GM21529 (cell line): ENCODE data around the gene REG3G.
A peak's percentile ranks its signal among the peaks of the same experiment; 100 is the strongest.

Experiments
- ATAC-seq: cut with Tn5 transposase; IDR thresholded peaks from one replicate; pipeline ENCODE4 v1.9.1; 2021; ENCODE audit not compliant: unreplicated experiment

Gene REG3G

DNA sequence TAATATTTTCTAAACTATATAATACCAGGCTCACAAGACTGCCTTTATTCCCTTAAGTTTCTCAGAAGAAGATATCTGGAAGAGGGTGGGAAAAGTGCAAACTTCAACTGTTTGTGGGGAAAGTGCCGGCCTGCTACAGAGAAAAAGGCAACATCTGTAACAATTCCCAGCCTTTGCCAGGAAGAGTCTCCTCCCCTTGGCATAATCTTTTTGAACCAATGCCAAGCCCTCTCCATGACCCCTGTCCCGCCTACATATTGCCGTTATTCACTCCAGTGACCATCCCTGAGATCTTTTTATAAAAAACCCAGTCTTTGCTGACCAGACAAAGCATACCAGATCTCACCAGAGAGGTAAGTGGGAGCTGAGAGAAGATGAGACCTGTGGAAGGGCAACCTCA is at the start of gene REG3G:
REG3G (plus strand) TSS at position 282 of the 400 bp plus-strand sequence. CDS start 392 bp downstream, outside the sequence.
- ATAC-seq, result no peak

DNA sequence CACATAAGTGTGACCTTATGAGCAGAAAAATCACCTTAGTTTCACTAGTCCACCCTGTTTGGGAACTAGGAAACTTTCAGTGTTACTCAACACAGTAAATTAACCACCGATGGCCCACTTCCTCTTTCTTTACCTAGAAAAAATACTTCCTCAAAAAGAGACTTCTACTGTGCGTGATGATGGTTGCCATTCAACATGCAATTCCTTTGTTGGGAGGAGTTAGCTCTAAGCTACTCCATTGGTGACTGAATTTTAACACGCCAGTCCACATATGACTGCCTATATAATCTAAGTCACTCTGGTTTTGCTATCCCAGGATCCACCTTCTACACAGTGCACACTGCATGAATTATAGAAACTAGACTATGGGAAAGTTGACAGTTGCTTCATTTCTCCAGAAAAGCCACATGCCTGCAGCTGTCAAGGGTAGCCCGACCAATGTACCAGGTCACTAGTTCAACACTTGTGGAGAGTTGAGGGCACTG is 47.8 kb upstream of the REG3G start:
- ATAC-seq, result peak; percentile 98

DNA sequence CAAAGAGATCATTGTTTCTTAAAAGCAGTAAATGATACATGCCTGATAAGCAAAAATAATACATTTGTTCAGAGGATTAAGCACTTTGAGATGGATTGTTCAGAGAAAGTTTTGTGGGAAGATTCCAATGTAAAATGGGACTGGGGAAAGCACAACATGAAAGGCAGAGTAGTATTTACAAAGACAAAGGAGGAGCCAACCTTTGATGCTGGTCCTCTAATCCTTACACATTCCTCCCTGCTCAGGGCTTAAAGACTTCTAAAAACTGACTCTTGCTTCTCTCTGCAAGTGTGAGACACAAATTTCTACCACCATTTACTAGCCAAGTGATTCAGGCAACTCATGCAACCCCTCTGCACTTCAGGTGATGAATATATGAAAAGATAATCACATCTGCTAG is 47.2 kb upstream of the REG3G start:
- no peak for ATAC-seq

DNA sequence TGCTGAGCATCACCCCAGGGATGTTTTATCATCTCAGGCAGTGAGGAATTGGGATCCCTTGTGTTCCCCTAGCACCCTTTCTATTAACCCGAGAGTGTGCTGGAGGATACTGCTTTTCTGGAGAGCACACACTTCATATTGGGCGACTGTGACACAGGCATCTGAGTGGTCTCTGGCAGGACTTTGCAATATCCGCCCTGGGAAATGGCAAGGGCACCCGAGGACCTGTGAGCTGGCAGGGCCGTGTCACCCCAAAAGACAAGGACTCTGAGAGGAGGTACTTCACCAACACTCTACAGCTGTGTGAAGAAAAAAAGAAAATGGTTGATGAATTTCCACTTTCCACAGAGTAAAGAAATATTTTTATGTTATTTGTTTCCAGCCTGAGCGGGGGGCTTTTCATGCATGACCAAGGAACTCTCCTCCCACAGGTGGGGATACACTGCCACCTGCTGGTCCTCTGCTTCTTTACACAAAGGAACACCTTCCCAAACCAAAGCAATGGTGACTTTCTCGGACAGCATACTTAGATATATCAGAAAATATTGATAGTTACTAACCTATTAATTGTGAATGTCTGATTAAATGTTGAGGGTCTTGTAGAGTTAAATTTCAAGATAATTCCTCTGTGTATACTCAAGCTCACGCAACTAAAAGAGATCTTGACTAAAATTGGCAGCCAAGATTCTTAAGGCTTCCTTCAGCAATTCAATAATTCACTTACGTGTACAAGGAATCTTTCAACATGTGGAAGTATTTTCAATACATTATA is 45.9 kb upstream of the REG3G start:
- peak; percentile 40 for ATAC-seq

DNA sequence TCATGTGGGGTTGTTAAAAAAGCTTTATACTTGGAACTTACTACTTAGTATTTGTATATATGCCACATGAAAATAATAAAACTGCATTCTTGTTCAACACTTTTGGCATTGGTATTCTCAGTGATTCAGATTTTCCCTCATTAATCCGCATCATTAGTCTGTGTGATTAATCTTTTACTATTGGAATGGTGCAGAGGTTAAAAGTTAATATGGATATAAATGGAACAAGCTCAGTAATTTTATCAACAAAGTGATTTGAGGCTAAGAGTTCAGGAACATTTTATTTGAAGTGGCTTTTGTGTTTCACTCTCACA is 45.4 kb upstream of the REG3G start:
- ATAC-seq, result no peak

DNA sequence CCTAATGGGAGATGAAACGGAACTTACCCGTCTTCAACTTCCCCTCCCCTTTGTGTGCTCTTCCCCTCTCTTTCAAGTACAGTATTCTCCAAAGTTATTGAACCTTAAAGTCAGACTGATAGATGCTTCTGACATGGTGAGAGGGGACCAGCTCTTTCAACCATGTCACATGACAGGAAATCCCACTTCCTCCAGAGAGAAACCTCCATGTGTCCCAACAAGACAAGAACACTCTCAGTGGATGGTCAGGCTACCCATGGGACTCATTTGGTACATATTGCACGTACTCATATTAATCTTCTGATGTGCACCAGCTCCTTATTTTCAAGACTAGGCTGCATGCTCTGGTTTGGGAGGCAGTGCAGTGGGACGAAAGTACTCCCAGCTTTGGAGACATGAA is 44.6 kb upstream of the REG3G start:
- ATAC-seq, result no peak

DNA sequence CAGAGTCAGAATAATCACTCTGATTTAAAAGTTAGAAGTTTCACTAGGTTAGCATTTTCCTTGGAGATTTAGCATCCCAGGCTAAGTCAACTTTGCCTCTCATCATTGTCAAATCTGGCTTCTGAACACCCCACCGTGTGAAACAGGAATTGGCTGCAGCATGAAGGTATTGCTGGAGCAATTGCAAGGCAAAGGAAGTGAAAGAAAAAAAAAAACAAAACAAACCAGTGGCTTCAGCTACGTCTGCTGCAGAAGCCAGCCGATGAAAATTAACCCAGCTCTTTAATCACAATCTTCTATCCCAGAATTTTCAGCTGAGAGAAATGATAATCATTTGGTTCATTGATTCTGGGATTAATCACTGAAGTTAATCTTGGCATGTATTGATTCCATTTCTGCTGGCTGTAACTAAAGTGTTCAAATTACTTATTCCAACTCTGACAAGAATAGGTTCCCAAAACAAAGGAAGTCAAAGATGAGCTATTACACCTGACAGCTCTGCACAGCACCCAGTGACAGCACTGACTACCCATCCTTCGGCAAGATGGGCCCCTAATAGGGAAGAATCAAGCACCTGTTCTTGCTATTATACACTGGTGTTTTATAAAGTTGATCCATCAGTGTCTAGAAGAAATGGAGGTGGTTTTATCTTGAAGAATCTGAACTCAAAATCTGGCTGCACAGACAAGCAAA is 42.7 kb upstream of the REG3G start:
- no peak for ATAC-seq

DNA sequence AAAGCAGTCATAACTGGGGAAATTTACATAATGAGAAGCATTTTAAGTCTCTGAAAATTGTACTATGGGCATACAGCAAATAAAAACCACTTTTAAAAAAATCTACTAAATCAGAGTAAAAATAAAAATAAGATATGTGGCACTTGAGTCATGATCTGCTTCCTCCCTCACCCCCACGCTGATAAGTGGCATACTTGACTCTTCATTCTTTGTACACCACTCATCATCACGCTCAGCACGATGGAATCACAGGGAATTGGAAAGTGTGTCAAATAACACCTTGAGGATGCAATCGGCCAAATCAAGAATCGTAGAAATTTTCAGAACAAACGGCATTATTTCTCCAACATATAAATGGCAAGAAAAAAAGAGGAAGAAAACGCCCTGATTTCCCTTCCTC is 41.1 kb upstream of the REG3G start:
- no peak for ATAC-seq

DNA sequence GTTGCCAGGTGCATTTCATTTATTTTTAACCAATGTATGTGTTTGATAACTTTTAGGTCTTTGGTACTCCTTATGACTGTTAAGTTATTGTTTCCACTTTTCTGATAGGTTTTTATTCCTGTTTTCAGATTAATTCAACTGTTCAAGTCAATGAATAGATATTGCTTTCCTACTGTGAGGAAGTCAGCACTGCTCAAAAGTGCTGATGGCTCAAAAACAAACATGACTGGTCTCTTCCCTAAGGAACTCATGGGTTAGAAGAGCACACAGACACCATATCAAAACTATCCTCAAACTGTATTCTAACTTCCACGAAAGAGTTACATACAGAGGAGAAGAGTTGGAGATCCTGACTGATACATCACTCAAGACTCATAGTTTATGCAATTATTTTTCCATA is 39.9 kb upstream of the REG3G start:
- no peak for ATAC-seq

DNA sequence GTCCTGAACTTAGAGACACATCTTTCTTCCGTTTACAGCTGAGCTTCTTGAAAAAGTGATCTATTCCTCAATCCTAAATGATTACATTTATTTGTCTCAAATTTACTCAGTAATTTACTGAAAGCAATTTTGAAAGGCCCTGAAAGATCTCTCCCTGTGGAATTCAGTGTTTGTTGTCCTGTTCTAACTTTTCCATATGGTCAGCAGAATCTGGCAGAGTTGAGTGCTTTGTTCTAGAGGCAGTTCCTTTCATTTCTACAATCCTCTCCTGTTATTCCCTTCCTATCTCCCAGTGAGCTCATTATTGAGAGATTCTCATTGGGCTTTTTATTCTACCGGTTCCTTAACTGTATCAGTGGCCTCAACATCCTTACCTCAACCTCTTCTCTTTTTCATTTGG is 36.5 kb upstream of the REG3G start:
- ATAC-seq, result no peak

DNA sequence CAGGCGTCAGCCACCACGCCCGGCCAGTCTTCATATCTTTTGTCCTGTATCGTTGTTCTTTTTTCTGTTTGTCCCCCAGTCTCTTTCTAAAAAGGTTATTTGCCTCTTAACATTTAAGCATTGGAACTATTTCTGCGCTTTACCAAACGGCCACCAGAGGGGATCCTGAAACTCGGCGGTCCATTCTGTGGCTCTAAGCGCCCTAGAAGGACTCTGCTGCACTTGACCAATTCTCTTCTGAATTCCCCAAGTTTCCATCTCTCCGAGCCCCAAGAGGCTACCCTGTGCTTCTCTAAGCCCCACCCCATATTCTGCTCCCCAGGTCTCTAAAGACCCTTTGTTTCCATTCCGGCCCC is 33.1 kb upstream of the REG3G start:
- ATAC-seq, result no peak

DNA sequence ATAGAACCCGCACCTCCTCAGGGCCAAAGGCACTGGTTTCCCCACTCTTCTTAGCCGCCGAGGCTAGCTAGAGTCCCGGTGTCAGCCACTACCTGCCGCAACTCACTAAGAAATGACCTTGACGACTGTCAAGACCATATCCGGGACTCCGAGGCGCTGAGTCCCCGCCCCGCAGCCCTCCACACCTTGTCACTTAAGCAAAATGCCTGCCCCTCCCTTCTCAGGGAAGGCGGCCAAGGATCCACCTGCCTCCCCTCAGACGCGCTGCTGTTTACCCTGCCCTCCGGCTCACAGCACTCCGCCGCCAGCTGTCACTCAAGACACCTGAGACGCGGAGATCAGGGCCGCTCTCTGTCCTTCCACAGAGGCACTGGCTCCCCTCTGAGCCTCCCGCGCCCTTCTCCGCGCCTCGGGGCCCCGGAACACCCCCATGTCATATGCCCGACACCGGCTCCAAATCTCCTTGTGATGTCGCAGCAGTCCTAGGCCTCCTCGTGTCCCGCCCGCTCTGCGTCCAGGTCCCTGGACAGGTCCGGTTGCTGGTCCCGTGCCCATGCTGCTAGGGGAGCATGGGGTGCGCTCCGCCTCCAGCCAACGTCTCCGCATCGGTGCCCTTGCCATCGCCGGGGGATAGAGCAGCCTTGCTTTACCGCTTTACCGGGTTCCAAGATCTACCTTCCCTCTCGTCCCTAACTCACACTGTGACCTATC is 32.5 kb upstream of the REG3G start:
- ATAC-seq, result no peak

DNA sequence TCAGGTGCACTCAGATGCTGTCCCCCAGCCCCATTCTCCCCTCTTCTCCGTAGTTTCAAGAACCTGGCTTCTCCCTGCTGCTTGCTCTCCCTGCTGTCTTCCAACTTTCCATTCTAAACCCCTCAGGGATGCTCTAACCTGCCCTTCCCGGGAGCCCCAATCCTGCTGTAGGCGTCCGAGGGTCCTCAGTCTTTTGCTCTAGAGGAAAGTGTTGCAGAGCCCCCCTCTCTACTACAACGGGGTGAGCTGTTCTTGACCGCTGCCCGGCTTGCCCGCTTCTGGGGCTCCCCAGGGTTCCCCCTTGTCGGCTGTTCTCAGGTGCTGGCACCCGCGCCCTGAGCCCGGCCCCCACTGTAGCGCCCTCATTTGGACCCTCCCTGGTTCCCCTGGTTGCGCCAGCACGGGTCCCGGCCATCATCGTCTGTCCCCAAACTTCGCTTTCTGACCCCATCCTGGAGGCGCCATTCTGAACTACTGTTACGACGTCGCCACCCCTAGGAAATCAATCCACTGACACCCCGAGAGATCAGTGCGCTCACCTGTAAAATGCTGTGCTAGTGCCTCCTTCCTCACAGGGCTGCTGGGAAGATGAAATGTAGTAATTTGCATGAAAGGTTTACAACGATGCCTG is 31.9 kb upstream of the REG3G start:
- no peak for ATAC-seq

DNA sequence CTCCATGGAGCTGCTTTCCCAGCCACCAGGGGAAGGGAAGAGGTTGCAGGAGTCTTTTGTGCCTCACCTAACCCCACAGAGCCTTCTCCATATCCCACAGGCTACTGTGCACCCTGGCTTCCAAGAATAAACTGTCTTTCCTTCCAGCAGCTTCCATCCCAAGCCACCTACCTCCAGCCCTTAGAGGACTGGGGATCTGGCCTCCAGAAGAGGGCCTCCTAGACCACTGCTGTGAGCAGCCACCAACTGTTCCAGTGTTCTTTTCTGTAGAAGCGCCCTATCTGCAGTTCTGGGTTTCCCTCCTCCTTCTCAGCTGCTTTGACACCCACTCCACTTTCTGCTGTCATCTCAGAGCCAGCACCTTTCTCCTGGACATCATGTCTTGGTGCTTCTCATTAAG is 30.7 kb upstream of the REG3G start:
- ATAC-seq, result no peak

DNA sequence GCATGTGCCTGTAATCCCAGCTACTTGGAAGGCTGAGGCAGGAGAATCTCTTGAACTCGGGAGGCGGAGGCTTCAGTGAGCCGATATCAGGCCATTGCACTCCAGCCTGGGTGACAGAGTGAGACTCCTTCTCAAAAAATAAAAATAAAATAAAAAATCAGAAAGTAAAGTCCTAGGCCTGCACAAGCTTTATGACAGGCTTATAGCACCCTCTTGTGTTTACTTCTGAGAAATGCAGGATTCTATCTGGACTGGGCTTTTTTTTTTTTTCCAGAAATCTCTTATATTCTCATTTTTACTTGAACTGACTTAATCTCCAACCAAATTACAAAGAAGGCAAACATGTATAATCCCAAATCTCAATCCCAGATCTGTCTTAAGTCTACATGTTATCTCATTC is 26.1 kb upstream of the REG3G start:
- no peak for ATAC-seq

DNA sequence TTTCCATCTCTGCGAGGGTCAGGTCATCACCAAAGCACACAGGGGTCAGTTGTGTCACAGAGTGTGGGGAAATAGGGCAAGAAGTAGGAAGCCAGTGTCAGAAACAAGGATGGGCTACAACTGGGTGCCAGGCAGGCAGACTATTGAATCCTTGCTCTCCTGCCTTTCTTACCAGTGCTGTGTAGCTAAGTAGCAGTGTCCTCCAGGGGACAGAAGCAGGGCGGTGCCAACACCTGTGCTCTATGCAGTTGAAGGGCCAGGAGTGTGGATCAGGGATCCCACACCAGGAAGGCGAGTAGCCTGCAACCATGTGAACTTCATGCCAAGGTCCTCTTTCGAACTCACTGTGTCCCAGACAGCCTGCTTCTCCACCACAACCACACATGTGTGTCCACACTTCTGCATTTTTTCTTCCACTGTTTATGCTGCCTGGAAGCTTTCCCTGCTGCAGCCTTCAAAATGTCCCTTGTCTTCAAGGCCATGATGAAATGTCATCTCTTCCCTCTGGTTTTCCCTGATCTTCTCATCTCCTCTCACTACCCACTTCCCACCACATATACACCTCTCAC is 25.4 kb upstream of the REG3G start:
- ATAC-seq, result no peak

DNA sequence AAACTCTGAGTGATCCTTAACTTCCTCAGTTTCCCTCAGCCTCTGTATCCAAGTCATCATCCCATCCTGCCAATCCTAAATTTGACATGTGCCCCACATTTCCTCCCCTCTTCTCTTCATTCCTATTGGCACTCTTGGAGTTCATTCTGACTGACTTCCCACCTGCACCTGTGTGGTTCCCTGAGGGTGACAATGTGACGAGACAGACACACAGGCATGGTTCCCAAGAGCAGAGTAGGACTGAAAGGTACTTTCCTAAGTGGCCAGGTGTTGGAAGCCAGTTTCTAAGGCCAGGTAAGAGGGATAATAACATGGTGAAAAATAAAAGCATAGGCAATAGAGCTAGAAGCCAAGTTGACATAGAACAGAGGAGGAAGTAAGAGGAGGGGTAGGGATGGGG is 24.2 kb upstream of the REG3G start:
- no peak for ATAC-seq

DNA sequence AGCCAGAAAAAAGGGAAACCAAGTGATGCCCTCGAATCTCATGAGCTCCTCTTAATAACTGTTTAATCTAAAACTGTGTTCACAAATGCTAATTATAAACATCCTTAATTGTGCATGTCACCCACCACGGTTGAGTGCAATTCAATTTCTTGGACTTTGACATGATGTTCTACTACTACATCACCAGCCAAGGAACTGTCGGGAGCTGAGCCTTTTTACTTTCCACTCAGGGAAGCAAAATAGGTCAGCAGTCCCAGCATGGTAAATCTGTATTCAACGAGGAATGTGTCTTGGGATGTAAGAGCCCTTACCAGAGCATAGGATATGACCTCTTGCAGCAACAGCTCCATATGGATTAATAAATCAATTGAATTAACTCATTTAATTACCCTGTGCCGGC is 20.8 kb upstream of the REG3G start:
- ATAC-seq, result no peak

DNA sequence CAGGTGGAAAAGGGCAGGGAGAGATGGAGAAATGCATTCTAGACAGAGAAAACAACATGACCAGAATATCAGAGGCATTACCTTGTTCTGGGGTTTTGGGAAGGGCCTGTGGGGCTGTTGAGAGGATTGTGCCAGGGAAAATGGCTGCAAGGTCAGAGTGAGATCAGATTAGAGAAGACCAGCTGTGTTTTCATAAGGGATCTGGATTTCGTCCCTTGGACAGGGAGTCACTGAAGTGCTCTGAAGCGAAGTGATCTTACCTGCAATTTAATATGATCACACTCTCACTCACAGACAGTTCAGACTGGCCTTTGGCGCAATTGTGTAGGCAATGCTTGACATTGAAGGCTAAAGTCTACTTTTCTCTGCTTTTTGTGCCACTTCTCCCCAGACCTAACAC is 20.3 kb upstream of the REG3G start:
- ATAC-seq, result no peak

DNA sequence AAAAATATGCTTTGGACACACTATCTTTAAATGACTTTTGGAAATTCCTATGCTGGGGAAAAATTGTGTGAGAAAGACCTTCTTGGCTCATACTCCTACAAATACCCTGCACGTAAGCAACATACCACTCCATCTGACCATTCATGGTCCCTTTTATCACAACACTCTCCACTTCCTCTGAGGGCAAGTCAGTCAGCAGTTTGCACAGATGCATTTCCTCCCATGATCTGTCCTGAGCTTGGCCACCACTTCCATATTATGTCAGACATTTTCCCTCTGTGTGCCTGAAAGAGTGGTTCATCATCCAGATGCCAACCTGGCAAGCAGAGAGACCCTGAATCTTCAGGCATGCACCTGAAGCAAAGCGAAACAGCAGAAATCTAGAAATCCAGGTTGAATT is 16.1 kb upstream of the REG3G start:
- ATAC-seq, result no peak

DNA sequence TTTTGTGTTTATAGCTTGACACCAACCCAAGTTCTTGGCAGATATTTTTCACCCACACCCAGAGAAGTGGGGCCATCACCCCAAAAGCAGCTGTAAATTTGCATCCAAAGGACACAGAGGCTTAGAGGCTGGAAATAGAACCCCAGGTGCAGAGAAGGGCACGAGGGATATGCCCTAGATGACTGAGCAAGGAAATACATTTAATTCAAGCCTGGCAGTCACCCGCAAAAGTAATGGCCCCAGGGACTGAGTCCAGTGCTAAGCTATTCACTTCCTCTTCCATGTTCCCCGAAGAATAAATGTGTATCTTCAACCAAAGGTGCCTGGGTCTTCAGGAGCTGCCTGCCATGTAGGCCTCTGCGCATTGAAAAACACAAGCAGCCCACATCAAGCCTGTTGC is 14.0 kb upstream of the REG3G start:
- no peak for ATAC-seq
